Astrocyte (in vitro differentiated cells and primary cell): ENCODE data around the gene NPHS1.

Experiments
- EZH2 ChIP-seq: IDR thresholded peaks from 2 replicates; pipeline ENCODE4 v1.6.1; 2012; ENCODE audit warnings: mild to moderate bottlenecking, low read length, inconsistent platforms; ENCODE audit not compliant: insufficient read depth
- TF ChIP-seq, protein P1 (sequence below): IDR thresholded peaks from 2 replicates; pipeline ENCODE4 v1.5.1; 2011; ENCODE audit warnings: low read depth, mild to moderate bottlenecking, inconsistent platforms, low read length, moderate library complexity; ENCODE audit not compliant: insufficient read depth

DNA sequence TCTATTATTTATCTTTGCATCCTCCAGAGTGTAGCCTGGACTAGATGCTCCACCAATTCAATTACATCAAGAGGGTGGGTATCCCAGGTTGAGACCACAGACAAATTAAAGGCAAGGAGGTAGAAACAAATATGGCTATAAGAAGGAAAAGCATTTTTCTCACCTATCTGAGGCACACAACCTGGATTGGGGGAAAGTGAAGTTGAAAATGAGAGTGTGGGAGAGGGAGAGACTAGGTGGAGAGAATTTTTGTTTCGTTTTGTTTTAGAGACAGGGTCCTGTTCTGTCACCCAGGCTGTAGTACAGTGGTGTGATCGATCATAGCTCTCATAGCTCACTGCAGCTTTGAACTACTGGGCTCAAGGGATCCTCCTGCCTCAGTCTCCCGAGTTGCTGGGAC is 33.9 kb downstream of the NPHS1 start:
- TF ChIP-seq EZH2 = no peak
- TF ChIP-seq, protein P1, sequence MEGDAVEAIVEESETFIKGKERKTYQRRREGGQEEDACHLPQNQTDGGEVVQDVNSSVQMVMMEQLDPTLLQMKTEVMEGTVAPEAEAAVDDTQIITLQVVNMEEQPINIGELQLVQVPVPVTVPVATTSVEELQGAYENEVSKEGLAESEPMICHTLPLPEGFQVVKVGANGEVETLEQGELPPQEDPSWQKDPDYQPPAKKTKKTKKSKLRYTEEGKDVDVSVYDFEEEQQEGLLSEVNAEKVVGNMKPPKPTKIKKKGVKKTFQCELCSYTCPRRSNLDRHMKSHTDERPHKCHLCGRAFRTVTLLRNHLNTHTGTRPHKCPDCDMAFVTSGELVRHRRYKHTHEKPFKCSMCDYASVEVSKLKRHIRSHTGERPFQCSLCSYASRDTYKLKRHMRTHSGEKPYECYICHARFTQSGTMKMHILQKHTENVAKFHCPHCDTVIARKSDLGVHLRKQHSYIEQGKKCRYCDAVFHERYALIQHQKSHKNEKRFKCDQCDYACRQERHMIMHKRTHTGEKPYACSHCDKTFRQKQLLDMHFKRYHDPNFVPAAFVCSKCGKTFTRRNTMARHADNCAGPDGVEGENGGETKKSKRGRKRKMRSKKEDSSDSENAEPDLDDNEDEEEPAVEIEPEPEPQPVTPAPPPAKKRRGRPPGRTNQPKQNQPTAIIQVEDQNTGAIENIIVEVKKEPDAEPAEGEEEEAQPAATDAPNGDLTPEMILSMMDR = no peak
